ENCODE results near the gene GOSR2. TPM values are rescaled to one million over a fixed set of nuclear protein-coding genes. Genes with fewer than 3 reads are reported as not detected.

GOSR2 gene
- total and polyA plus RNA-seq, 2 of the 13 experiments (the other 11 are each of a cell fraction or from before 2014, with no cell fraction given) = 61.5 to 63.9 TPM

- no peak for TF ChIP-seq ZMYM2 (CRISPR knock-in tag; IDR thresholded peaks at IDR 0.05)
- no peak for TF ChIP-seq SMARCC2 (IDR thresholded peaks at IDR 0.05)
These were observed 48.8 kb downstream of the GOSR2 start (continued) for GRCh38 chr17:46971647-46972300.

GRCh38 chr17:46972346-46972745 lies 49.4 kb downstream of the GOSR2 start:
- ChIA-PET CTCF (ENCODE audit: low intra/inter-chr PET ratio, low total read pairs) (no interaction called here), POLR2A (no interaction called here)
- Histone ChIP-seq H3K79me2 (ENCODE audit: insufficient read depth, low read length) (no peaks in the 10 kb centered on the region), H3K27me3 (ENCODE audit: control insufficient read depth in 1 of 2, insufficient read depth in 2 of 2, low read length in 2 of 2) (no peaks in the 10 kb centered on the region), H3K4me1 (ENCODE audit: insufficient read depth, low read length) (peaks cover 15% of the 10 kb centered on the region), H3K36me3 (replicated peaks in 1 of 2; ENCODE audit: control insufficient read depth in 1 of 2, insufficient read depth in 2 of 2, low read length in 2 of 2) (peaks cover 0 to 3% of the 10 kb centered on the region in 2 experiments; a peak in 1 of 5 replicates), H3K4me2 (ENCODE audit: low read depth, low read length) (no peak overlapping the region), H3K9me3 (ENCODE audit: low read length) (no peaks in the 10 kb centered on the region), H4K20me1 (ENCODE audit: insufficient read depth, low read length) (no peaks in the 10 kb centered on the region), H3K4me3 (replicated peaks in 1 of 3; ENCODE audit: insufficient read depth in 1 of 3, low read depth in 2 of 3, low read length in 3 of 3) (no peak overlapping the region), H3K9ac (ENCODE audit: insufficient read depth, low read depth, low read length) (no peak overlapping the region), H2AFZ (ENCODE audit: low read length) (no peak overlapping the region), H3K27ac (ENCODE audit: extremely low read length, insufficient read depth, low read length) (no peak overlapping the region)
- TF ChIP-seq ARID2 (CRISPR knock-in tag; IDR thresholded peaks at IDR 0.05; ENCODE audit: borderline replicate concordance) (no peak), ZNF350 (CRISPR knock-in tag; IDR thresholded peaks at IDR 0.05; ENCODE audit: borderline replicate concordance, low read depth) (no peak), ZNF83 (CRISPR knock-in tag; IDR thresholded peaks at IDR 0.05; ENCODE audit: borderline replicate concordance) (no peak), ZNF451 (CRISPR knock-in tag; IDR thresholded peaks at IDR 0.05) (no peak)
- DNase-seq (ENCODE audit: low spot score) (no peak), FAIRE-seq (no peak), ATAC-seq (no peak)
- in situ Hi-C loops (cut with HindIII; ENCODE audit: extremely low pct_ligation_motif_present, low pct_unique_long_range_greater_than_20kb) = no loop called here
- intact Hi-C loops (cut with micrococcal nuclease; ENCODE audit: unreplicated experiment) = no loop called here
- 85% methylated on average over 6 of the region's 6 CpGs for WGBS (ENCODE audit: low lambda C conversion rate)
- BruUV-seq (replicated peaks) = no TSS peak

- WGBS (ENCODE audit: low lambda C conversion rate) = 98% methylated on average over 11 of the region's 11 CpGs
- Histone ChIP-seq H3K4me3 (replicated peaks in 1 of 3; ENCODE audit: insufficient read depth in 1 of 3, low read depth in 2 of 3, low read length in 3 of 3) (no peak overlapping the region), H4K20me1 (ENCODE audit: insufficient read depth, low read length) (no peaks in the 10 kb centered on the region), H3K4me1 (ENCODE audit: insufficient read depth, low read length) (peaks cover 15% of the 10 kb centered on the region), H3K79me2 (ENCODE audit: insufficient read depth, low read length) (no peaks in the 10 kb centered on the region), H2AFZ (ENCODE audit: low read length) (no peak overlapping the region), H3K36me3 (replicated peaks in 1 of 2; ENCODE audit: control insufficient read depth in 1 of 2, insufficient read depth in 2 of 2, low read length in 2 of 2) (peaks cover 0 to 3% of the 10 kb centered on the region in 2 experiments; a peak in 1 of 5 replicates), H3K4me2 (ENCODE audit: low read depth, low read length) (no peak overlapping the region), H3K27ac (ENCODE audit: extremely low read length, insufficient read depth, low read length) (no peak overlapping the region), H3K9me3 (ENCODE audit: low read length) (no peaks in the 10 kb centered on the region), H3K9ac (ENCODE audit: insufficient read depth, low read depth, low read length) (no peak overlapping the region), H3K27me3 (ENCODE audit: control insufficient read depth in 1 of 2, insufficient read depth in 2 of 2, low read length in 2 of 2) (no peaks in the 10 kb centered on the region)
- FAIRE-seq = no peak
- ATAC-seq = no peak
- in situ Hi-C loops (cut with HindIII; ENCODE audit: extremely low pct_ligation_motif_present, low pct_unique_long_range_greater_than_20kb) (no loop called here), intact Hi-C loops (cut with micrococcal nuclease; ENCODE audit: unreplicated experiment) (no loop called here)
- POLR2A ChIA-PET = no interaction called here
- no peak for DNase-seq (ENCODE audit: low spot score)
- CTCF ChIA-PET (ENCODE audit: low intra/inter-chr PET ratio, low total read pairs) = no interaction called here
- no TSS peak for BruUV-seq (replicated peaks)
- no peak for TF ChIP-seq ZNF790 (CRISPR knock-in tag; IDR thresholded peaks at IDR 0.05; ENCODE audit: borderline replicate concordance)
- no peak for TF ChIP-seq NR2F2 (IDR thresholded peaks at IDR 0.05; ENCODE audit: borderline replicate concordance, low read depth)
- TF ChIP-seq DBP (CRISPR knock-in tag; IDR thresholded peaks at IDR 0.05; ENCODE audit: not compliant biosample characterization) = no peak
- TF ChIP-seq BHLHE40 (IDR thresholded peaks at IDR 0.05; ENCODE audit: low read length) = no peak
- no peak for TF ChIP-seq SIX1 (CRISPR knock-in tag; IDR thresholded peaks at IDR 0.05; ENCODE audit: borderline replicate concordance)
- TF ChIP-seq ZNF282 (IDR thresholded peaks at IDR 0.05; ENCODE audit: partially characterized antibody) = no peak
- no peak for TF ChIP-seq ZNF713 (CRISPR knock-in tag; IDR thresholded peaks at IDR 0.05)
- no peak for TF ChIP-seq ZNF547 (CRISPR knock-in tag; IDR thresholded peaks at IDR 0.05)
- no peak for TF ChIP-seq ZNF460 (CRISPR knock-in tag; IDR thresholded peaks at IDR 0.05; ENCODE audit: borderline replicate concordance)
- no peak for TF ChIP-seq ZNF576 (CRISPR knock-in tag; IDR thresholded peaks at IDR 0.05)
- no peak for TF ChIP-seq TCF7L2 (IDR thresholded peaks at IDR 0.05; ENCODE audit: low read depth, low read length)
- no peak for TF ChIP-seq KAT7 (CRISPR knock-in tag; IDR thresholded peaks at IDR 0.05; ENCODE audit: borderline replicate concordance)
These were observed 51.1 kb downstream of the GOSR2 start for GRCh38 chr17:46974086-46974485.

All from HepG2 (cell line).